T-cell (primary cell): ENCODE measurements around the gene DRAM1. TPM values are rescaled to one million over a fixed set of nuclear protein-coding genes. Genes with fewer than 3 reads are reported as not detected.
"Not testable (repeated sequence)": the region's sequence is repeated elsewhere in the genome, so short reads cannot be mapped to it uniquely, and the experiment has no call there.

ENCODE experiments used
- ATAC-seq, 4 experiments: fragments of 200-7000 bp in 3 of 4; fragments of 150-1000 bp in 1 of 4; cut with Tn5 transposase; replicated peaks in 1 of 4; 1 replicate in 3 of 4; 2 replicates in 1 of 4; pipeline ENCODE4 v1.10.0; 2021; ENCODE audit warnings: moderate library complexity in 3 of 4, mild to moderate bottlenecking in 2 of 4, moderate number of reproducible peaks in 1 of 4
- CTCF ChIA-PET, 2 donors: fragments of 300-600 bp; sonication (Branson Sonifier 250); formaldehyde crosslinking; loops; one replicate each; lab custom pipeline; 2022; ENCODE audit warnings: antibody characterized with exemption in 2 of 2; lab: Charles Lee
- POLR2A ChIA-PET, 2 donors: fragments of 300-600 bp; sonication (Branson Sonifier 250); formaldehyde crosslinking; loops; one replicate each; lab custom pipeline; 2022; ENCODE audit warnings: antibody characterized with exemption in 2 of 2; lab: Charles Lee
- DNase-seq, 35 experiments: peaks; one replicate each; pipeline versions ENCODE4 v3.0.0 to v3.0.0-alpha.2; 2013 to 2023
- H3K27ac ChIP-seq: one replicate; pipeline ENCODE4 v1.5.1; 2013; ENCODE audit warnings: low read length
- H3K27me3 ChIP-seq, 2 experiments: replicated peaks in 1 of 2; 1 replicate in 1 of 2; 2 replicates in 1 of 2; pipeline versions ENCODE4 v1.6.1 to v1.7.0; 2013; ENCODE audit warnings: low read length in 1 of 2, mixed read lengths in 1 of 2; ENCODE audit not compliant: control insufficient read depth in 2 of 2, insufficient read depth in 2 of 2; ENCODE audit errors: extremely low read depth in 1 of 2
- H3K36me3 ChIP-seq, 2 donors: 1 replicate in 1 of 2; 2 replicates in 1 of 2; pipeline versions ENCODE4 v1.6.1 to v1.7.0; 2013; ENCODE audit warnings: low read length in 1 of 2; ENCODE audit not compliant: control insufficient read depth in 2 of 2, insufficient read depth in 1 of 2; ENCODE audit errors: extremely low read depth in 1 of 2
- H3K4me1 ChIP-seq, 2 experiments: 1 replicate in 1 of 2; 2 replicates in 1 of 2; pipeline versions ENCODE4 v1.6.1 to v1.7.0; 2013; ENCODE audit warnings: low read length in 2 of 2, mixed read lengths in 1 of 2; ENCODE audit not compliant: insufficient read depth in 2 of 2, control insufficient read depth in 1 of 2; ENCODE audit errors: extremely low read depth in 1 of 2
- H3K4me3 ChIP-seq, 2 donors: 1 replicate in 1 of 2; 2 replicates in 1 of 2; pipeline versions ENCODE4 v1.5.1 to v1.7.0; 2013; ENCODE audit warnings: mild to moderate bottlenecking in 2 of 2, low read length in 1 of 2, moderate library complexity in 1 of 2; ENCODE audit not compliant: control insufficient read depth in 1 of 2; ENCODE audit errors: extremely low read depth in 1 of 2
- H3K9me3 ChIP-seq: 2 replicates; pipeline ENCODE4 v1.7.0; 2013
- H3K27ac Mint-ChIP-seq, 2 donors: one replicate each; pipeline ENCODE4 v1.8.0; 2020 to 2021; ENCODE audit warnings: mild to moderate bottlenecking in 2 of 2, mixed read lengths in 2 of 2
- H3K27me3 Mint-ChIP-seq, 2 donors: one replicate each; pipeline ENCODE4 v1.8.0; 2021 to 2022; ENCODE audit warnings: mixed read lengths in 2 of 2
- H3K36me3 Mint-ChIP-seq: one replicate; pipeline ENCODE4 v1.8.0; 2021; ENCODE audit warnings: mixed read lengths
- H3K4me1 Mint-ChIP-seq, 3 donors: one replicate each; pipeline ENCODE4 v1.8.0; 2020 to 2022; ENCODE audit warnings: mixed read lengths in 3 of 3, mild to moderate bottlenecking in 1 of 3
- H3K4me3 Mint-ChIP-seq, 3 donors: one replicate each; pipeline ENCODE4 v1.8.0; 2020 to 2022; ENCODE audit warnings: mild to moderate bottlenecking in 3 of 3, mixed read lengths in 3 of 3, moderate library complexity in 3 of 3
- H3K9me3 Mint-ChIP-seq, 3 donors: one replicate each; pipeline ENCODE4 v1.8.0; 2020 to 2022; ENCODE audit warnings: mixed read lengths in 3 of 3
- WGBS: methylation state at CpG from one replicate; pipeline ENCODE4 v1.1.5; 2013; ENCODE audit warnings: missing lambda C conversion rate; ENCODE audit not compliant: insufficient coverage; 5-methylcytosine and 5-hydroxymethylcytosine counted together
- total RNA-seq, 35 experiments: library from RNA in 6 of 35; stranded (reverse) in 6 of 35; fragments of 120-200 nt in 1 of 35; gene quantifications; one replicate each; pipeline versions ENCODE4 v1.2.1 to v1.2.4 and lab custom pipeline; 2013 to 2026

Gene DRAM1
- total RNA-seq, 5 donors from 2014 or later (not counting 1 experiment from before 2014, with no cell fraction given), result 1.4 to 3.8 (median 1.9) TPM

GRCh38 chr12:101857043-101857558 lies 20.3 kb upstream of the DRAM1 start:
- no peaks in the 10 kb centered on the region for H3K9me3 ChIP-seq
- H3K4me3 ChIP-seq, result no peak overlapping the region
- no peak overlapping the region for H3K27ac Mint-ChIP-seq
- no peaks in the 10 kb centered on the region for H3K27me3 Mint-ChIP-seq
- peaks cover 0 to 3% (median 0%) of the 10 kb centered on the region in 3 donors for H3K4me1 Mint-ChIP-seq
- no peak for DNase-seq
- ATAC-seq, result no peak
- POLR2A ChIA-PET, result no interaction called here
- H3K9me3 Mint-ChIP-seq, result no peaks in the 10 kb centered on the region
- no peak overlapping the region for H3K27ac ChIP-seq
- H3K36me3 ChIP-seq, result no peaks in the 10 kb centered on the region
- H3K36me3 Mint-ChIP-seq, result no peaks in the 10 kb centered on the region
- no peaks in the 10 kb centered on the region for H3K27me3 ChIP-seq
- CTCF ChIA-PET, result no interaction called here
- H3K4me1 ChIP-seq, result no peaks in the 10 kb centered on the region
- WGBS, result no CpG with 5 or more reads among the region's 1 CpG
- no peak overlapping the region for H3K4me3 Mint-ChIP-seq

GRCh38 chr12:101858361-101858760 lies 19.0 kb upstream of the DRAM1 start:
- ATAC-seq, result no peak
- CTCF ChIA-PET, result no interaction called here
- H3K9me3 Mint-ChIP-seq, result no peaks in the 10 kb centered on the region

GRCh38 chr12:101859664-101860607 lies 17.4 kb upstream of the DRAM1 start:
- no peaks in the 10 kb centered on the region for H3K27me3 ChIP-seq
- CTCF ChIA-PET, result no interaction called here
- ATAC-seq (no peak), DNase-seq (no peak)
- Mint-ChIP-seq H3K27me3 (peaks cover 0 to 3% of the 10 kb centered on the region in 2 donors), H3K4me3 (no peak overlapping the region), H3K9me3 (peaks cover 0 to 1% (median 0%) of the 10 kb centered on the region in 3 donors), H3K36me3 (no peaks in the 10 kb centered on the region), H3K27ac (no peak overlapping the region), H3K4me1 (peaks cover 0 to 1% (median 0%) of the 10 kb centered on the region in 3 donors)
- no peak overlapping the region for H3K27ac ChIP-seq
- POLR2A ChIA-PET, result interaction anchor here (0.6 kb wide), 2 partner anchors 11 to 476 kb away, joined by 3 read pairs; no protein-coding TSS in a partner anchor
- H3K4me1 ChIP-seq, result no peaks in the 10 kb centered on the region
- H3K4me3 ChIP-seq, result no peak overlapping the region
- no peaks in the 10 kb centered on the region for H3K36me3 ChIP-seq
- H3K9me3 ChIP-seq, result no peaks in the 10 kb centered on the region

More at GRCh38 chr12:101858361-101858760, 19.0 kb upstream of the DRAM1 start:
- Histone ChIP-seq H3K4me3 (no peak overlapping the region), H3K9me3 (no peaks in the 10 kb centered on the region), H3K27me3 (no peaks in the 10 kb centered on the region), H3K36me3 (no peaks in the 10 kb centered on the region), H3K27ac (no peak overlapping the region), H3K4me1 (no peaks in the 10 kb centered on the region)
- H3K27ac Mint-ChIP-seq, result no peak overlapping the region
- H3K4me3 Mint-ChIP-seq, result no peak overlapping the region
- peaks cover 0 to 3% (median 0%) of the 10 kb centered on the region in 3 donors for H3K4me1 Mint-ChIP-seq
- 93% methylated on average over 3 of the region's 3 CpGs for WGBS
- DNase-seq, result no peak
- H3K36me3 Mint-ChIP-seq, result no peaks in the 10 kb centered on the region
- peaks cover 0 to 3% of the 10 kb centered on the region in 2 donors for H3K27me3 Mint-ChIP-seq
- POLR2A ChIA-PET, result no interaction called here

- H3K36me3 Mint-ChIP-seq, DNase-seq, H3K4me1 ChIP-seq, H3K4me1 Mint-ChIP-seq, H3K36me3 ChIP-seq, H3K27ac ChIP-seq, CTCF ChIA-PET, H3K27ac Mint-ChIP-seq, ATAC-seq, H3K9me3 ChIP-seq, POLR2A ChIA-PET, H3K4me3 Mint-ChIP-seq, H3K9me3 Mint-ChIP-seq, H3K27me3 Mint-ChIP-seq, H3K27me3 ChIP-seq, H3K4me3 ChIP-seq: not testable (repeated sequence)
- WGBS, result no CpG with 5 or more reads among the region's 2 CpGs
Observed at GRCh38 chr12:101861688-101862087, 15.7 kb upstream of the DRAM1 start.

- peaks cover 0 to 3% (median 3%) of the 10 kb centered on the region in 3 donors for H3K4me1 Mint-ChIP-seq
- Histone ChIP-seq H3K27ac (no peak overlapping the region), H3K4me3 (no peak overlapping the region), H3K36me3 (no peaks in the 10 kb centered on the region), H3K9me3 (no peaks in the 10 kb centered on the region), H3K4me1 (no peaks in the 10 kb centered on the region), H3K27me3 (no peaks in the 10 kb centered on the region)
- no peak for DNase-seq
- POLR2A ChIA-PET, result no interaction called here
- no CpG with 5 or more reads among the region's 2 CpGs for WGBS
- peaks cover 0 to 6% (median 0%) of the 10 kb centered on the region in 3 donors for H3K9me3 Mint-ChIP-seq
- ATAC-seq, result no peak
- H3K36me3 Mint-ChIP-seq, result no peaks in the 10 kb centered on the region
- H3K27ac Mint-ChIP-seq, result no peak overlapping the region
- CTCF ChIA-PET, result no interaction called here
- H3K4me3 Mint-ChIP-seq, result no peak overlapping the region
- peaks cover 0 to 3% of the 10 kb centered on the region in 2 donors for H3K27me3 Mint-ChIP-seq
Observed at GRCh38 chr12:101862245-101862644, 15.1 kb upstream of the DRAM1 start.

- peaks cover 0 to 6% (median 0%) of the 10 kb centered on the region in 3 donors for H3K9me3 Mint-ChIP-seq
- Histone ChIP-seq H3K27me3 (no peaks in the 10 kb centered on the region), H3K4me3 (no peak overlapping the region), H3K27ac (no peak overlapping the region), H3K4me1 (no peaks in the 10 kb centered on the region), H3K9me3 (no peaks in the 10 kb centered on the region), H3K36me3 (no peaks in the 10 kb centered on the region)
- no peak for DNase-seq
- no peaks in the 10 kb centered on the region for H3K36me3 Mint-ChIP-seq
- no peak overlapping the region for H3K27ac Mint-ChIP-seq
- ATAC-seq, result no peak
- no peak overlapping the region for H3K4me3 Mint-ChIP-seq
- H3K27me3 Mint-ChIP-seq, result peaks cover 0 to 3% of the 10 kb centered on the region in 2 donors
- H3K4me1 Mint-ChIP-seq, result peaks cover 0 to 3% (median 3%) of the 10 kb centered on the region in 3 donors
- POLR2A ChIA-PET, result no interaction called here
- CTCF ChIA-PET, result interaction anchor here (0.6 to 0.8 kb wide), 2 partner anchors 26 to 479 kb away, joined by 4 to 7 read pairs; no protein-coding TSS in a partner anchor
Observed at GRCh38 chr12:101863981-101864380, 13.4 kb upstream of the DRAM1 start.
